Retinal pigment epithelial cell (primary cell): ENCODE data around the gene PPARA.
"Not testable (repeated sequence)": the region's sequence is repeated elsewhere in the genome, so short reads cannot be mapped to it uniquely, and the experiment has no call there.

Source experiments
- DNase-seq: peaks from one replicate; pipeline ENCODE4 v3.0.0-alpha.2; 2010; ENCODE audit warnings: low read depth
- H3K4me3 ChIP-seq: 2 replicates; pipeline ENCODE4 v1.5.1; 2011; ENCODE audit warnings: mild to moderate bottlenecking, low read length, control low read depth, moderate library complexity
- CTCF ChIP-seq: conservative IDR thresholded peaks from 2 replicates; pipeline ENCODE4 v1.5.1; 2011; ENCODE audit warnings: low read depth, low read length, control low read depth, inconsistent platforms

The PPARA gene

DNA sequence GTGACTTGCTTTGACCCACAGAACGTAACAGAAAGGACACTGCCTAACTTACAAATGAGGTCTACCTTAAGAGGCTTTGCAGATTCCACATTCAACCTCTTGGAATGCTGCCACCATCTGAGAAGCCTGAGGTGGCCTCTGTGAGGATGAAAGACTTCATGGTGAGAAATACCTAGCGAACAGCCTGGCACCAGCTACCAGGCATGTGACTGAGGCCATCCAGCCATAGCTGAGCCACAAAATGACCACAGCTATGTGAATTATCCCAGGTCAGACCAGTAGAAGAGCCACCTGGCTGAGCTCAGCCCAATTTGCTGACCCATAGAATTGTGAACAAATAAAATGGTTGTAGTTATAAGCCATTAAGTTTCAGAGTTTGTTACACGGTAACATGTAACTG, 37.5 kb downstream of the PPARA start:
- DNase-seq, result no peak
- no peak for TF ChIP-seq CTCF
- no peak overlapping the region for H3K4me3 ChIP-seq

GRCh38 chr22:46192210-46192993, 42.1 kb downstream of the PPARA start:
- no peak for DNase-seq
- no peak for TF ChIP-seq CTCF
- no peak overlapping the region for H3K4me3 ChIP-seq

DNA sequence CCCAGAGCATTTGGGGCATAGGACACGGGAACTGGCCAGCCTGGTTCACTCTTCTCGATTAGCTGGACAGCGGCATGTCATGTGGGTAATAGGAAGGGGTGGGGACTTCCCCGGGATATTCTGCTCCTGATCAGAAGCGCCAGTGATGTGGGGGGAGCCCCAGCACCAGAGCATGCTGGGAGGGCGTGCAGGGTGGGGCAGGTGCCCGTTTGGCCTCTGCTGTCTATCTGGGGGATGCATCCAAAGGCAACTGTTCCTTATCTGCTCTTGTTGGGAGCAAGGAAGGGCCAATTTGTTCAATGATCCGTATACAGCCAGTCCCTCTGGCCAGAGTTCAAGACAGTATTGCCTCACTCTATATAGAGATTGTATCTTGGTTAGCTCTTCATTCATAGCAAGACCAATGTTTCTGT, 43.6 kb downstream of the PPARA start:
- no peak for TF ChIP-seq CTCF
- DNase-seq, result no peak
- no peak overlapping the region for H3K4me3 ChIP-seq

DNA sequence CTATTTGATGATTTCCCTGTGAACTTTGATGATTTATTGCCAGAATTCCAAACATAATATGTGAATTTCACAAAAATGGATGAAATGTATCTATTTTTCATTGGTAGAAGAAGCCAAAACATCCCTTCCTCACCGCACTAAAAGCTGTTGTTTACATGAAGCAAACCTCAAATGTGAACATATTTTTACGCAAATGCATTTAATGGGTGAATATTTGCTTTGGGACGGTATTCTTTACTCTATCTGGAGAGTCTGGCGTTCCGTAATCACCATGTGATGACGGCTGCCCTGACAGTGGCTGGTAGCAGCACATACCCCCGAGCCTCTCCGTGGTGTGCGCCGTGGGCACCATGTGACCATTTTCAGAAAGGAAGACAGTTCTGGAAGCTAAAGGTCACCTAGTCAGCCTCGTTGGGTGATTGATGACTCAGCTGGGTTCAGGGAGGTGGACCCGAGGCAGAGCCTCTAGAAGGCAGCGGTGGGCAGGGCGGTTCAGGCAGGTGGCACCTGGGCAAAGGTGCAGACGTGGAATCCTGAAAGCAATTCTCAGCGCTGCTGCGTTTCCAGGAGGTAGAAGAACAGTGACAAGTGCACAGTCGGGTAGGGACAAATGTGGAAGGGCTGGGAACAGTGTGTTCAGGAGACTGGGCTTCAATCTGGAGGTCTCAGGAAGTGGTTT, 45.3 kb downstream of the PPARA start:
- TF ChIP-seq CTCF, result no peak

DNA sequence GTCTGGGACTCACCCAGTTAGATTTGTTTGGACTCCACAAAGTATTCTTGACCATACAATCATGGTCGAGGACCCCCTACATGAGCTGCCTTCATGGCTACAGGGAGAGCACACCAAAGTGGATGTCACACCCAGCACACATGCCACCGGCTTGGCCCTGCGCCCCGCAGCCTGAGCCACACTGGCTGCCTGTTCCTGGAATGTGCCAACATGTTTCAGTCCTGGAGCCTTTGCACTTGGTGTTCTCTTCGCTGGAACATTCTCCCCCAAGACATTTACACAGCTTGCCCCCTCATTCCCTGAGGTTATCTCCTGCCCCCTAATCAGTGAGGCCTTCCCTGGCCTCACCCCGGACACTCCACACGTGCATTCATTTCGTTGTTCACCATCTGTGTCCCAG, 46.0 kb downstream of the PPARA start:
- no peak for DNase-seq
- TF ChIP-seq CTCF, result no peak
- H3K4me3 ChIP-seq, result no peak overlapping the region

More for the DNA sequence above, 45.3 kb downstream of the PPARA start:
- H3K4me3 ChIP-seq, result no peak overlapping the region
- no peak for DNase-seq

GRCh38 chr22:46198274-46198673, 47.9 kb downstream of the PPARA start:
- H3K4me3 ChIP-seq, result no peak overlapping the region
- TF ChIP-seq CTCF, result no peak
- no peak for DNase-seq

- DNase-seq, H3K4me3 ChIP-seq: not testable (repeated sequence)
These were observed 48.5 kb downstream of the PPARA start for GRCh38 chr22:46198806-46199205.
